ENCODE data around the gene SLX4IP. TPM values are rescaled to one million over a fixed set of nuclear protein-coding genes. Genes with fewer than 3 reads are reported as not detected.

SLX4IP gene
- total RNA-seq, 1 experiment from 2014 or later: 11.1 TPM

- Histone ChIP-seq H3K4me2 (ENCODE audit: low read length) (peak overlapping the region; percentile 79), H3K9me3 (ENCODE audit: control insufficient read depth in 1 of 2, insufficient read depth in 1 of 2, low read depth in 1 of 2, low read length in 2 of 2) (no peaks in the 10 kb centered on the region), H3K9ac (ENCODE audit: low read length) (peak overlapping the region; percentile 60), H4K20me1 (ENCODE audit: insufficient read depth) (no peaks in the 10 kb centered on the region), H3K36me3 (ENCODE audit: control insufficient read depth in 1 of 2, insufficient read depth in 2 of 2, low read length in 2 of 2) (no peaks in the 10 kb centered on the region), H3K4me3 (replicated peaks in 1 of 2; ENCODE audit: low read depth in 1 of 2, low read length in 2 of 2) (peak overlapping the region in 1 of 2 experiments; percentile 41; a peak in 2 of 4 replicates), H2AFZ (ENCODE audit: low read depth, low read length, poor library complexity, severe bottlenecking) (no peak overlapping the region), H3K79me2 (ENCODE audit: insufficient read depth, low read length) (peaks cover 11% of the 10 kb centered on the region; the same call in 1 of the 2 replicates), H3K4me1 (ENCODE audit: control insufficient read depth in 1 of 2, insufficient read depth in 2 of 2, low read length in 2 of 2) (peaks cover 70 to 72% of the 10 kb centered on the region in 2 experiments), H3K9me2 (ENCODE audit: insufficient read depth) (no peaks in the 10 kb centered on the region), H3K27me3 (ENCODE audit: insufficient read depth, low read length) (no peaks in the 10 kb centered on the region), H3K27ac (ENCODE audit: low read depth, low read length) (peak overlapping the region; percentile 69)
- TF ChIP-seq POLR2A (IDR thresholded peaks at IDR 0.05; ENCODE audit: borderline replicate concordance, extremely low read depth, insufficient read depth, insufficient read length): no peak
- no peak for TF ChIP-seq SRF (IDR thresholded peaks at IDR 0.05; ENCODE audit: low read depth)
- no peak for TF ChIP-seq SIN3A (IDR thresholded peaks at IDR 0.05; ENCODE audit: low read depth)
- TF ChIP-seq FOSL1 (IDR thresholded peaks at IDR 0.05; ENCODE audit: low read depth): no peak
- TF ChIP-seq MAX (IDR thresholded peaks at IDR 0.05): no peak
- no peak for TF ChIP-seq JUND (IDR thresholded peaks at IDR 0.05)
- no peak for TF ChIP-seq ATF3 (IDR thresholded peaks at IDR 0.05)
- TF ChIP-seq ZFX (IDR thresholded peaks at IDR 0.05): no peak
- TF ChIP-seq ZNF274 (IDR thresholded peaks at IDR 0.05; ENCODE audit: low read depth, low read length): no peak
- TF ChIP-seq ZBTB33 (IDR thresholded peaks at IDR 0.05; ENCODE audit: extremely low read depth, insufficient replicate concordance, low read length): no peak
- TF ChIP-seq POLR2AphosphoS5 (IDR thresholded peaks at IDR 0.05; ENCODE audit: low read depth, low read length): no peak
- TF ChIP-seq EZH2 (IDR thresholded peaks at IDR 0.05): no peak
- no peak for TF ChIP-seq CBX3 (IDR thresholded peaks at IDR 0.05; ENCODE audit: low read depth)
- no peak for TF ChIP-seq EZH2phosphoT487 (IDR thresholded peaks at IDR 0.05; ENCODE audit: borderline replicate concordance)
- TF ChIP-seq RAD21 (IDR thresholded peaks at IDR 0.05; ENCODE audit: low read depth): no peak
- TF ChIP-seq ELF1 (IDR thresholded peaks at IDR 0.05; ENCODE audit: borderline replicate concordance, low read depth): no peak
- no peak for TF ChIP-seq SP1 (IDR thresholded peaks at IDR 0.05; ENCODE audit: low read depth)
- no peak for TF ChIP-seq TCF7L2 (IDR thresholded peaks at IDR 0.05; ENCODE audit: borderline replicate concordance, extremely low read depth, insufficient read depth, insufficient read length)
- TF ChIP-seq CEBPB (IDR thresholded peaks at IDR 0.05; ENCODE audit: low read depth): no peak
- CTCF ChIA-PET: no interaction called here
- RAD21 ChIA-PET (ENCODE audit: low non-redundant PET in 1 of 2, low total read pairs in 2 of 2, uncharacterized antibody in 2 of 2, unreplicated experiment in 2 of 2): no interaction called here
- intact Hi-C loops (cut with micrococcal nuclease): no loop called here
- ATAC-seq (no peak), DNase-seq (ENCODE audit: low read depth, low spot score) (no peak)
- no TSS peak for BruUV-seq (replicated peaks)
- POLR2A ChIA-PET: interaction anchor here (1.2 kb wide), 1 partner anchor 12 kb away, joined by 3 read pairs; no protein-coding TSS in a partner anchor
Observed at GRCh38 chr20:10509376-10509775, 74.3 kb downstream of the SLX4IP start.

All from HCT116 (cell line).